GM21367 (cell line): ENCODE results near the gene TRAF3.

Experiments
- ATAC-seq: cut with Tn5 transposase; IDR thresholded peaks from one replicate; pipeline ENCODE4 v1.9.1; 2021; ENCODE audit not compliant: unreplicated experiment

TRAF3 gene

GRCh38 chr14:102775855-102776760 lies 1.1 kb upstream of the TRAF3 start:
- ATAC-seq, result no peak

GRCh38 chr14:102777711-102778337 lies 575 bp downstream of the TRAF3 start:
- no peak for ATAC-seq

GRCh38 chr14:102778338-102779083 lies 1.3 kb downstream of the TRAF3 start:
- ATAC-seq, result no peak

- no peak for ATAC-seq
Measured at GRCh38 chr14:102779084-102779462, 1.8 kb downstream of the TRAF3 start.

GRCh38 chr14:102779574-102780315 lies 2.5 kb downstream of the TRAF3 start:
- no peak for ATAC-seq

GRCh38 chr14:102781063-102781462 lies 3.8 kb downstream of the TRAF3 start:
- no peak for ATAC-seq

- no peak for ATAC-seq
Measured at GRCh38 chr14:102782974-102783373, 5.7 kb downstream of the TRAF3 start.

GRCh38 chr14:102784892-102785594 lies 7.8 kb downstream of the TRAF3 start:
- no peak for ATAC-seq

- no peak for ATAC-seq
Measured at GRCh38 chr14:102785595-102785963, 8.3 kb downstream of the TRAF3 start.

- ATAC-seq, result no peak
Measured at GRCh38 chr14:102786768-102787167, 9.5 kb downstream of the TRAF3 start.

- no peak for ATAC-seq
Measured at GRCh38 chr14:102789349-102789748, 12.1 kb downstream of the TRAF3 start.

GRCh38 chr14:102793531-102794328 lies 16.5 kb downstream of the TRAF3 start:
- ATAC-seq, result no peak

- no peak for ATAC-seq
Measured at GRCh38 chr14:102795060-102795925, 18.0 kb downstream of the TRAF3 start.

GRCh38 chr14:102796661-102797190 lies 19.5 kb downstream of the TRAF3 start:
- no peak for ATAC-seq

- ATAC-seq, result peak; percentile 50
Measured at GRCh38 chr14:102798926-102799325, 21.7 kb downstream of the TRAF3 start.

GRCh38 chr14:102799684-102800562 lies 22.7 kb downstream of the TRAF3 start:
- no peak for ATAC-seq

GRCh38 chr14:102802834-102803523 lies 25.7 kb downstream of the TRAF3 start:
- no peak for ATAC-seq
